CMK (cell line): ENCODE data around the gene FOXI1.
"Not testable (repeated sequence)": the region's sequence is repeated elsewhere in the genome, so short reads cannot be mapped to it uniquely, and the experiment has no call there.

Source experiments
- DNase-seq: peaks from one replicate; pipeline ENCODE4 v3.0.0-alpha.2; 2010; ENCODE audit warnings: low read depth

Gene FOXI1

GRCh38 chr5:170092455-170093101 is 13.1 kb upstream of the FOXI1 start:
- DNase-seq = peak; percentile 69

GRCh38 chr5:170094329-170094728 is 11.4 kb upstream of the FOXI1 start:
- DNase-seq = not testable (repeated sequence)

GRCh38 chr5:170095646-170096045 is 10.1 kb upstream of the FOXI1 start:
- no peak for DNase-seq

- DNase-seq = peak; percentile 68
Observed at GRCh38 chr5:170097934-170098333, 7.8 kb upstream of the FOXI1 start.

- peak; percentile 66 for DNase-seq
Observed at GRCh38 chr5:170100066-170100943, 5.4 kb upstream of the FOXI1 start.

- DNase-seq = no peak
Observed at GRCh38 chr5:170103447-170103846, 2.2 kb upstream of the FOXI1 start.

GRCh38 chr5:170104299-170104698 is 1.4 kb upstream of the FOXI1 start:
- no peak for DNase-seq

- DNase-seq = no peak
Observed at GRCh38 chr5:170104710-170105109, 987 bp upstream of the FOXI1 start.

- no peak for DNase-seq
Observed at GRCh38 chr5:170107674-170108073, 2.0 kb downstream of the FOXI1 start.

GRCh38 chr5:170108266-170108785 is 2.6 kb downstream of the FOXI1 start:
- DNase-seq = no peak

GRCh38 chr5:170109059-170110031 is 3.6 kb downstream of the FOXI1 start:
- DNase-seq = no peak

- no peak for DNase-seq
Observed at GRCh38 chr5:170110403-170111087, 4.8 kb downstream of the FOXI1 start.

- DNase-seq = no peak
Observed at GRCh38 chr5:170111088-170111785, 5.5 kb downstream of the FOXI1 start.

GRCh38 chr5:170112876-170113521 is 7.3 kb downstream of the FOXI1 start:
- no peak for DNase-seq

GRCh38 chr5:170113522-170113900 is 7.8 kb downstream of the FOXI1 start:
- no peak for DNase-seq

GRCh38 chr5:170114271-170114670 is 8.6 kb downstream of the FOXI1 start:
- DNase-seq = no peak

- DNase-seq = no peak
Observed at GRCh38 chr5:170115925-170116324, 10.2 kb downstream of the FOXI1 start.

- no peak for DNase-seq
Observed at GRCh38 chr5:170117736-170118135, 12.0 kb downstream of the FOXI1 start.

GRCh38 chr5:170120576-170120975 is 14.9 kb downstream of the FOXI1 start:
- no peak for DNase-seq

- no peak for DNase-seq
Observed at GRCh38 chr5:170121321-170121720, 15.6 kb downstream of the FOXI1 start.
